K562 (cell line): ENCODE data around the gene GOLIM4. TPM values are rescaled to one million over a fixed set of nuclear protein-coding genes. Genes with fewer than 3 reads are reported as not detected.

Source experiments
- ARID3A ChIP-seq: IDR thresholded peaks from 2 replicates; pipeline ENCODE4 v1.6.1; 2012; ENCODE audit warnings: low read depth, low read length, improper control_type of control experiment, borderline replicate concordance
- E2F4 ChIP-seq: sonication (generic); formaldehyde crosslinking; IDR thresholded peaks from 2 replicates; pipeline ENCODE4 v1.8.0; 2022; ENCODE audit warnings: mild to moderate bottlenecking, low read depth, missing genetic modification reagents
- ETV6 ChIP-seq, 3 experiments: fragments of 150-350 bp in 1 of 3; sonication (generic) in 1 of 3; formaldehyde crosslinking in 1 of 3; IDR thresholded peaks; 2 replicates each; pipeline versions ENCODE4 v1.6.1 to v1.8.0; 2014 to 2022; ENCODE audit warnings: borderline replicate concordance in 2 of 3, low read depth in 2 of 3, antibody characterized with exemption in 1 of 3, low read length in 1 of 3, mild to moderate bottlenecking in 1 of 3, missing genetic modification reagents in 1 of 3
- KDM4B ChIP-seq, 2 experiments: fragments of 450-650 bp in 1 of 2; sonication (generic) in 1 of 2; IDR thresholded peaks; 2 replicates each; pipeline ENCODE4 v1.6.1; 2016 to 2017; ENCODE audit warnings: borderline replicate concordance in 2 of 2, antibody characterized with exemption in 1 of 2, low read depth in 1 of 2, mild to moderate bottlenecking in 1 of 2
- L3MBTL2 ChIP-seq: fragments of 450-650 bp; IDR thresholded peaks from 2 replicates; pipeline ENCODE4 v1.6.1; 2016; ENCODE audit warnings: mild to moderate bottlenecking, moderate library complexity
- LARP7 ChIP-seq: fragments of 450-650 bp; IDR thresholded peaks from 2 replicates; pipeline ENCODE4 v1.6.1; 2016
- MEF2D ChIP-seq: conservative IDR thresholded peaks from 2 replicates; pipeline ENCODE4 v1.6.1; 2016; ENCODE audit warnings: low read depth, missing genetic modification characterization, missing compliant biosample characterization
- NCOA1 ChIP-seq: fragments of 450-650 bp; IDR thresholded peaks from 2 replicates; pipeline ENCODE4 v1.6.1; 2016; ENCODE audit warnings: low read depth
- NFIC ChIP-seq: fragments of 450-650 bp; IDR thresholded peaks from 2 replicates; pipeline ENCODE4 v1.6.1; 2017; ENCODE audit warnings: mild to moderate bottlenecking, inconsistent platforms
- NR2C2 ChIP-seq, 2 experiments: fragments of 200-800 bp in 1 of 2; sonication (Bioruptor generic) in 1 of 2; sonication (generic) in 1 of 2; formaldehyde crosslinking in 1 of 2; IDR thresholded peaks; 2 replicates each; pipeline versions ENCODE4 v1.6.1 to v1.8.0; 2016 to 2022; ENCODE audit warnings: mild to moderate bottlenecking in 1 of 2, missing compliant biosample characterization in 1 of 2, missing genetic modification characterization in 1 of 2, missing genetic modification reagents in 1 of 2
- PBX2 ChIP-seq, 2 experiments: IDR thresholded peaks in 1 of 2; conservative IDR thresholded peaks in 1 of 2; 2 replicates each; pipeline ENCODE4 v1.6.1; 2016; ENCODE audit warnings: low read depth in 2 of 2, mild to moderate bottlenecking in 1 of 2, missing compliant biosample characterization in 1 of 2, missing genetic modification characterization in 1 of 2, moderate library complexity in 1 of 2
- PTTG1 ChIP-seq: fragments of 450-650 bp; IDR thresholded peaks from 2 replicates; pipeline ENCODE4 v1.6.1; 2016; ENCODE audit warnings: low read depth, mild to moderate bottlenecking, missing genetic modification characterization, missing compliant biosample characterization
- RBBP5 ChIP-seq: fragments of 200-600 bp; sonication (generic); IDR thresholded peaks from 2 replicates; pipeline ENCODE4 v1.6.1; 2012; ENCODE audit warnings: borderline replicate concordance, mild to moderate bottlenecking, low read length, control low read depth, inconsistent platforms; ENCODE audit not compliant: insufficient read depth, poor library complexity, severe bottlenecking
- SAFB2 ChIP-seq: fragments of 200-400 bp; formaldehyde crosslinking; IDR thresholded peaks from 2 replicates; pipeline ENCODE4 v1.6.1; 2018; ENCODE audit warnings: borderline replicate concordance, low read length, low read depth, moderate library complexity; ENCODE audit not compliant: severe bottlenecking
- SMAD1 ChIP-seq: fragments of 150-350 bp; IDR thresholded peaks from 2 replicates; pipeline ENCODE4 v1.6.1; 2014; ENCODE audit warnings: low read length, low read depth; ENCODE audit not compliant: partially characterized antibody
- SMAD4 ChIP-seq: fragments of 250-450 bp; sonication (Bioruptor Pico); conservative IDR thresholded peaks from 2 replicates; pipeline ENCODE4 v1.8.0; 2021; ENCODE audit warnings: inconsistent platforms, mild to moderate bottlenecking, moderate library complexity
- SOX6 ChIP-seq: fragments of 450-650 bp; IDR thresholded peaks from 2 replicates; pipeline ENCODE4 v1.6.1; 2014; ENCODE audit warnings: mild to moderate bottlenecking
- ZFP36 ChIP-seq: fragments of 150-350 bp; IDR thresholded peaks from 2 replicates; pipeline ENCODE4 v1.6.1; 2018; ENCODE audit warnings: low read length, low read depth; ENCODE audit not compliant: partially characterized antibody
- ZNF263 ChIP-seq: sonication (generic); formaldehyde crosslinking; IDR thresholded peaks from 2 replicates; pipeline ENCODE4 v1.8.0; 2022; ENCODE audit warnings: mild to moderate bottlenecking, missing genetic modification reagents, borderline replicate concordance
- ZNF408 ChIP-seq: fragments of 250-450 bp; sonication (Bioruptor Pico); IDR thresholded peaks from 2 replicates; pipeline ENCODE4 v1.4.0; 2020; ENCODE audit warnings: low read depth, mild to moderate bottlenecking, moderate library complexity
- ZNF586 ChIP-seq: fragments of 450-650 bp; formaldehyde crosslinking; conservative IDR thresholded peaks from 2 replicates; pipeline ENCODE4 v1.4.0; 2020; ENCODE audit warnings: mild to moderate bottlenecking, moderate library complexity
- polyA plus RNA-seq, 8 experiments: library from polyadenylated mRNA; depleted of rRNA in 4 of 8; stranded (reverse) in 5 of 8; unstranded in 3 of 8; fragments of >200 nt; fragmentation: Nextera tagmentation in 2 of 8; fragmentation: Illumina TruSeq in 1 of 8; extraction: Ambion mirVana in 2 of 8; extraction: Trizol in 1 of 8; gene quantifications; 2 replicates each; pipeline versions ENCODE4 v1.2.1 to v1.2.3, GENCODE V29; 2011 to 2014; ENCODE audit warnings: inconsistent platforms in 1 of 8, missing spikeins in 1 of 8
- total RNA-seq, 7 experiments: library from RNA; depleted of rRNA in 6 of 7; stranded (reverse); fragments of >200 nt in 6 of 7; fragmentation: Illumina TruSeq in 2 of 7; extraction: Trizol in 2 of 7; gene quantifications; 2 replicates each; pipeline versions ENCODE4 v1.2.1 to v1.2.3, GENCODE V29; 2011 to 2021; ENCODE audit warnings: low replicate concordance in 1 of 7

Gene GOLIM4
- total and polyA plus RNA-seq, 9 of the 15 experiments (the other 6 are each of a cell fraction or from before 2014, with no cell fraction given): 9.3 to 39.4 (median 31.0) TPM

GRCh38 chr3:168096210-168096652, 507 bp upstream of the GOLIM4 start (continued):
- TF ChIP-seq PBX2 (CRISPR knock-in tag; IDR thresholded peaks at IDR 0.05; ENCODE audit: low read depth): no peak
- no peak for TF ChIP-seq PBX2 (tag; conservative IDR thresholded peaks at IDR 0.05; ENCODE audit: low read depth)
- TF ChIP-seq E2F4 (CRISPR knock-in tag): no peak
- no peak for TF ChIP-seq ZFP36
- no peak; the same call in 1 of the 2 replicates for TF ChIP-seq NCOA1
- TF ChIP-seq MEF2D (tag): 0 out of 2 replicates have a peak, but pooled peaks have one; percentile 28
- TF ChIP-seq ZNF263 (CRISPR knock-in tag): 0 out of 2 replicates have a peak, but pooled peaks have one; percentile 47
- TF ChIP-seq L3MBTL2: no peak; the same call in 1 of the 2 replicates
- no peak for TF ChIP-seq ZNF586 (CRISPR knock-in tag)
- TF ChIP-seq NR2C2 (CRISPR knock-in tag; IDR thresholded peaks at IDR 0.05): no peak
- TF ChIP-seq NR2C2 (tag; IDR thresholded peaks at IDR 0.05): no peak; the same call in 1 of the 2 replicates
- no peak for TF ChIP-seq ETV6 (IDR thresholded peaks at IDR 0.05; ENCODE audit: borderline replicate concordance in 1 of 2, low read depth in 2 of 2, low read length in 1 of 2)
- no peak; the same call in 1 of the 2 replicates for TF ChIP-seq ETV6 (CRISPR knock-in tag; IDR thresholded peaks at IDR 0.05; ENCODE audit: borderline replicate concordance)
- TF ChIP-seq LARP7: no peak
- TF ChIP-seq SAFB2: no peak
- TF ChIP-seq ARID3A: no peak
- no peak; the same call in 1 of the 2 replicates for TF ChIP-seq SMAD4 (CRISPR knock-in tag)
- no peak for TF ChIP-seq NFIC
- no peak for TF ChIP-seq SMAD1
- TF ChIP-seq KDM4B (IDR thresholded peaks at IDR 0.05; ENCODE audit: borderline replicate concordance in 2 of 2, low read depth in 1 of 2): no peak
- TF ChIP-seq RBBP5: no peak
- no peak for TF ChIP-seq PTTG1 (tag)
- no peak for TF ChIP-seq ZNF408 (CRISPR knock-in tag)
- no peak for TF ChIP-seq SOX6
